SK-N-SH (cell line): ENCODE data around the gene ZFP69. TPM values are rescaled to one million over a fixed set of nuclear protein-coding genes. Genes with fewer than 3 reads are reported as not detected.

Experiments
- CTCF ChIA-PET: fragments of 300-600, 350-600 bp; formaldehyde crosslinking; extraction: SDS; loops from one replicate; lab custom pipeline; 2021; lab: Yijun Ruan, JAX
- POLR2A ChIA-PET: fragments of 350-600 bp; sonication (Branson Sonifier 250); formaldehyde crosslinking; extraction: SDS; loops from one replicate; lab custom pipeline; 2020; ENCODE audit warnings: antibody characterized with exemption, inconsistent platforms; lab: Yijun Ruan, JAX
- DNase-seq: peaks from one replicate; pipeline ENCODE4 v3.0.0; 2012
- H2AFZ ChIP-seq: fragments of 200-600 bp; sonication (generic); 2 replicates; pipeline ENCODE4 v1.8.1; 2016; ENCODE audit warnings: antibody characterized with exemption, mild to moderate bottlenecking, low read depth
- H3F3A ChIP-seq: fragments of 200-600 bp; sonication (generic); replicated peaks from 2 replicates; pipeline ENCODE3; 2016; ENCODE audit warnings: antibody characterized with exemption, mild to moderate bottlenecking; ENCODE audit not compliant: insufficient read depth
- H3K27ac ChIP-seq, 2 experiments: fragments of 200-500 bp in 1 of 2; fragments of 200-600 bp in 1 of 2; sonication (Bioruptor generic) in 1 of 2; sonication (generic), shearing (Covaris generic) in 1 of 2; 2 replicates each; pipeline versions ENCODE4 v1.5.1 to v1.6.1; 2014 to 2016; ENCODE audit warnings: low read depth in 2 of 2, inconsistent platforms in 1 of 2, low read length in 1 of 2, mild to moderate bottlenecking in 1 of 2, mixed read lengths in 1 of 2
- H3K27me3 ChIP-seq: fragments of 200-600 bp; sonication (generic), shearing (Covaris generic); 2 replicates; pipeline ENCODE4 v1.6.1; 2016; ENCODE audit warnings: mixed run types; ENCODE audit not compliant: insufficient read depth
- H3K36me3 ChIP-seq, 2 experiments: fragments of 200-500 bp in 1 of 2; fragments of 200-600 bp in 1 of 2; sonication (Bioruptor generic) in 1 of 2; sonication (generic) in 1 of 2; replicated peaks in 1 of 2; 2 replicates each; pipeline versions ENCODE3 to v1.5.1; 2014 to 2016; ENCODE audit warnings: low read length in 1 of 2, mild to moderate bottlenecking in 1 of 2; ENCODE audit not compliant: insufficient read depth in 2 of 2, control insufficient read depth in 1 of 2
- H3K4me1 ChIP-seq, 2 experiments: fragments of 200-500 bp in 1 of 2; fragments of 200-600 bp in 1 of 2; sonication (Bioruptor generic) in 1 of 2; sonication (generic), shearing (Covaris generic) in 1 of 2; 2 replicates each; pipeline versions ENCODE4 v1.5.1 to v1.6.1; 2014 to 2016; ENCODE audit warnings: low read depth in 1 of 2, low read length in 1 of 2, mixed run types in 1 of 2; ENCODE audit not compliant: insufficient read depth in 2 of 2, control insufficient read depth in 1 of 2
- H3K4me2 ChIP-seq: fragments of 200-600 bp; sonication (generic), shearing (Covaris generic); 2 replicates; pipeline ENCODE4 v1.6.1; 2017; ENCODE audit warnings: mixed run types
- H3K4me3 ChIP-seq, 2 experiments: fragments of 200-500 bp in 1 of 2; fragments of 200-600 bp in 1 of 2; sonication (Bioruptor generic) in 1 of 2; sonication (generic), shearing (Covaris generic) in 1 of 2; 2 replicates each; pipeline versions ENCODE4 v1.5.1 to v1.8.1; 2014 to 2016; ENCODE audit warnings: low read depth in 2 of 2, inconsistent platforms in 1 of 2, low read length in 1 of 2, mild to moderate bottlenecking in 1 of 2, mixed read lengths in 1 of 2, moderate library complexity in 1 of 2
- H3K79me2 ChIP-seq: fragments of 200-600 bp; sonication (generic); 2 replicates; pipeline ENCODE4 v1.8.1; 2017; ENCODE audit warnings: mild to moderate bottlenecking; ENCODE audit not compliant: insufficient read depth
- H3K9ac ChIP-seq: fragments of 200-600 bp; sonication (generic); 2 replicates; pipeline ENCODE4 v1.6.1; 2017; ENCODE audit warnings: mixed run types
- H3K9me2 ChIP-seq: fragments of 200-600 bp; sonication (generic); 2 replicates; pipeline ENCODE4 v1.6.1; 2017; ENCODE audit warnings: mixed run types
- H3K9me3 ChIP-seq: fragments of 200-600 bp; sonication (generic); 2 replicates; pipeline ENCODE4 v1.6.1; 2017; ENCODE audit warnings: mixed run types, mild to moderate bottlenecking, moderate library complexity
- H4K20me1 ChIP-seq: fragments of 200-600 bp; sonication (generic); 2 replicates; pipeline ENCODE4 v1.6.1; 2017; ENCODE audit warnings: mild to moderate bottlenecking, mixed run types; ENCODE audit not compliant: insufficient read depth
- CHD2 ChIP-seq: fragments of 150-350 bp; IDR thresholded peaks from 2 replicates; pipeline ENCODE4 v1.6.1; 2018; ENCODE audit warnings: low read length; ENCODE audit not compliant: partially characterized antibody
- ELF1 ChIP-seq: IDR thresholded peaks from 2 replicates; pipeline ENCODE4 v1.4.0; 2012
- FOXM1 ChIP-seq: IDR thresholded peaks from 2 replicates; pipeline ENCODE4 v1.4.0; 2012; ENCODE audit warnings: low read depth, mild to moderate bottlenecking
- GABPA ChIP-seq: IDR thresholded peaks from 2 replicates; pipeline ENCODE4 v1.4.0; 2012; ENCODE audit warnings: low read depth, mild to moderate bottlenecking
- GATA2 ChIP-seq: sonication (generic); formaldehyde crosslinking; IDR thresholded peaks from 2 replicates; pipeline ENCODE4 v1.5.0; 2020; ENCODE audit warnings: mild to moderate bottlenecking, missing genetic modification reagents
- JUND ChIP-seq: IDR thresholded peaks from 2 replicates; pipeline ENCODE4 v1.4.0; 2012
- MAX ChIP-seq: IDR thresholded peaks from 2 replicates; pipeline ENCODE4 v1.4.0; 2012; ENCODE audit warnings: low read depth
- MXI1 ChIP-seq: IDR thresholded peaks from 2 replicates; pipeline ENCODE4 v1.6.1; 2012; ENCODE audit warnings: mild to moderate bottlenecking, low read depth, low read length, improper control_type of control experiment
- NRF1 ChIP-seq: IDR thresholded peaks from 2 replicates; pipeline ENCODE4 v1.6.1; 2012; ENCODE audit warnings: low read depth, mild to moderate bottlenecking, low read length
- POLR2AphosphoS5 ChIP-seq: IDR thresholded peaks from 2 replicates; pipeline ENCODE4 v1.6.1; 2012; ENCODE audit warnings: low read depth, low read length
- RCOR1 ChIP-seq: fragments of 150-350 bp; IDR thresholded peaks from 2 replicates; pipeline ENCODE4 v1.6.1; 2017; ENCODE audit warnings: antibody characterized with exemption, low read length
- RFX5 ChIP-seq: IDR thresholded peaks from 2 replicates; pipeline ENCODE4 v1.6.1; 2012; ENCODE audit warnings: mild to moderate bottlenecking, improper control_type of control experiment, low read length
- SIN3A ChIP-seq: IDR thresholded peaks from 2 replicates; pipeline ENCODE4 v1.6.1; 2012; ENCODE audit warnings: low read depth, mild to moderate bottlenecking, low read length, moderate library complexity, borderline replicate concordance
- TAF1 ChIP-seq: IDR thresholded peaks from 2 replicates; pipeline ENCODE4 v1.6.1; 2012; ENCODE audit warnings: low read depth, mild to moderate bottlenecking, low read length, moderate library complexity, borderline replicate concordance
- TCF12 ChIP-seq: IDR thresholded peaks from 2 replicates; pipeline ENCODE4 v1.4.0; 2012
- ZBTB33 ChIP-seq: IDR thresholded peaks from 2 replicates; pipeline ENCODE4 v1.4.0; 2012; ENCODE audit warnings: low read depth, borderline replicate concordance
- WGBS: methylation state at CpG from one replicate; pipeline ENCODE4 v1.1.6; 2017; ENCODE audit warnings: low lambda C conversion rate; 5-methylcytosine and 5-hydroxymethylcytosine counted together
- polyA plus RNA-seq, 3 experiments: library from polyadenylated mRNA; depleted of rRNA; stranded (reverse); fragments of >200 nt; gene quantifications; 2 replicates each; pipeline ENCODE4 v1.2.3, GENCODE V29; 2012

The ZFP69 gene
- polyA plus RNA-seq, 1 of the 3 experiments (the other 2 are of a cell fraction) = 1.9 TPM

GRCh38 chr1:40531381-40532061 is 54.4 kb downstream of the ZFP69 start, which contains the start of gene ZNF684:
TSS of gene ZNF684 (plus strand) at chr1:40531637. CDS start at chr1:40533167, 1,530 bp downstream.
- Histone ChIP-seq H3F3A (peaks cover 4% of the 10 kb centered on the region), H4K20me1 (no peaks in the 10 kb centered on the region), H2AFZ (peak within 1 kb of the TSS; percentile 87), H3K36me3 (peaks cover 0 to 5% of the 10 kb centered on the region in 2 experiments), H3K4me2 (peak within 1 kb of the TSS; percentile 74), H3K4me1 (peaks cover 0 to 3% of the 10 kb centered on the region in 2 experiments; a peak in 2 of 4 replicates), H3K9me3 (no peaks in the 10 kb centered on the region), H3K9ac (peak within 1 kb of the TSS; percentile 67), H3K27ac (peak within 1 kb of the TSS; percentile 85 to 95), H3K27me3 (no peaks in the 10 kb centered on the region), H3K4me3 (peak within 1 kb of the TSS; percentile 71 to 76), H3K79me2 (no peaks in the 10 kb centered on the region), H3K9me2 (no peaks in the 10 kb centered on the region)
- POLR2A ChIA-PET = interaction anchor here (0.5 to 1.8 kb wide), 5 partner anchors 23 to 679 kb away, joined by 3 to 13 read pairs (median 3); partner anchors contain the start of genes EXO5 and ZFP69B
- CTCF ChIA-PET = interaction anchor here (1.0 to 3.2 kb wide), 10 partner anchors 11 to 387 kb away, joined by 3 to 24 read pairs (median 11); partner anchors contain the start of genes CITED4 and EXO5
- peak; percentile 86 for DNase-seq
- TF ChIP-seq SIN3A (peak; percentile 90), GATA2 (CRISPR knock-in tag) (no peak; the same call in 1 of the 2 replicates), JUND (no peak), ZBTB33 (no peak), TAF1 (peak; percentile 79), MXI1 (peak; percentile 85), GABPA (peak; percentile 95), RFX5 (no peak; the same call in 1 of the 2 replicates), NRF1 (peak; percentile 32; the same call in 1 of the 2 replicates), POLR2AphosphoS5 (peak; percentile 93), TCF12 (peak; percentile 19; the same call in 1 of the 2 replicates), MAX (peak; percentile 87), CHD2 (peak; percentile 74), FOXM1 (no peak), RCOR1 (no peak; the same call in 1 of the 2 replicates), ELF1 (peak; percentile 94)
- WGBS = 2% methylated on average over 9 of the region's 35 CpGs
